GM21447 (cell line): Measurements from ENCODE around the gene GRK6.

Source experiments
- ATAC-seq: cut with Tn5 transposase; IDR thresholded peaks from one replicate; pipeline ENCODE4 v1.9.1; 2021; ENCODE audit not compliant: unreplicated experiment

Gene GRK6

GRCh38 chr5:177426566-177427210 lies at the start of gene GRK6:
TSS of gene GRK6 (plus strand) at chr5:177426676. CDS start at chr5:177426846, 170 bp downstream.
- ATAC-seq, result no peak

- no peak for ATAC-seq
Observed at GRCh38 chr5:177377851-177378776, 48.4 kb upstream of the GRK6 start.

GRCh38 chr5:177378884-177379883 lies 47.3 kb upstream of the GRK6 start:
- ATAC-seq, result peak; percentile 67

- no peak for ATAC-seq
Observed at GRCh38 chr5:177380805-177381126, 45.7 kb upstream of the GRK6 start.

GRCh38 chr5:177382423-177383029 lies 44.0 kb upstream of the GRK6 start:
- no peak for ATAC-seq

- no peak for ATAC-seq
Observed at GRCh38 chr5:177383181-177383580, 43.3 kb upstream of the GRK6 start.

GRCh38 chr5:177384134-177384533 lies 42.3 kb upstream of the GRK6 start, which contains the start of gene SLC34A1:
TSS of gene SLC34A1 (plus strand) at chr5:177384434. CDS start at chr5:177385742, 1,308 bp downstream.
- no peak for ATAC-seq

GRCh38 chr5:177385720-177386119 lies 40.8 kb upstream of the GRK6 start:
- ATAC-seq, result no peak

- no peak for ATAC-seq
Observed at GRCh38 chr5:177386542-177386941, 39.9 kb upstream of the GRK6 start.

GRCh38 chr5:177387405-177387804 lies 39.1 kb upstream of the GRK6 start:
- no peak for ATAC-seq

- ATAC-seq, result no peak
Observed at GRCh38 chr5:177388521-177389052, 37.9 kb upstream of the GRK6 start.

GRCh38 chr5:177389241-177390169 lies 37.0 kb upstream of the GRK6 start:
- ATAC-seq, result peak; percentile 38

GRCh38 chr5:177390363-177391300 lies 35.8 kb upstream of the GRK6 start:
- peak; percentile 61 for ATAC-seq

- ATAC-seq, result no peak
Observed at GRCh38 chr5:177392765-177393164, 33.7 kb upstream of the GRK6 start.

GRCh38 chr5:177393206-177393765 lies 33.2 kb upstream of the GRK6 start:
- no peak for ATAC-seq

GRCh38 chr5:177393990-177394389 lies 32.5 kb upstream of the GRK6 start:
- ATAC-seq, result no peak

GRCh38 chr5:177396078-177396477 lies 30.4 kb upstream of the GRK6 start:
- no peak for ATAC-seq

- ATAC-seq, result no peak
Observed at GRCh38 chr5:177396807-177397206, 29.7 kb upstream of the GRK6 start.
